ENCODE measurements around the gene TRH.
A peak's percentile ranks its signal among the peaks of the same experiment; 100 is the strongest.

The TRH gene

DNA sequence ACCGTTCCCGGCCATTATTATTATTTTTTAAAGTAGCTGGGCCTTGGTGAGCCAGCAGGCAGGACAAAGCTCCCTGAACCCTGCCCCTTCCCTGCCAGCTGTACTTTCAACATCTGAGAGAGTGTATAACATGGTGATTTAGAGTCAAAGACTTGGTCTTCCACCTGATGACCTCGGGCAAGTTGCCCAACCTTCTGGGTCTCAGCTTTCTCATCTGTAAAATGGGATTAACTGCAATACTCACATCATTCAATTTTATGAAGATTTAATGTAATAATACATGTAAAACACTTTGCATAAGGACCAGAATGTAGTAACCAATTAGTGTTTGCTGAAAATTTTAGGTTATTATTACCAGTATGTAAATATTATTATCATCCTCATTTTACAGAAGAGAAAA lies 11.9 kb upstream of the TRH start:
- H3K4me3 ChIP-seq (ENCODE audit: insufficient read depth, low read depth, low read length, poor library complexity, severe bottlenecking): no peak overlapping the region
- no peaks in the 10 kb centered on the region for H3K36me3 ChIP-seq (ENCODE audit: control insufficient read depth, insufficient read depth, low read length)
- no peaks in the 10 kb centered on the region for H3K9me3 ChIP-seq (ENCODE audit: control insufficient read depth, low read length)
- no peaks in the 10 kb centered on the region for H3K4me1 ChIP-seq (ENCODE audit: control insufficient read depth, insufficient read depth, low read length, poor library complexity, severe bottlenecking)
- no peaks in the 10 kb centered on the region for H3K27me3 ChIP-seq (replicated peaks; ENCODE audit: control insufficient read depth, insufficient read depth, low read length, poor library complexity, severe bottlenecking)
- no peak overlapping the region for H3K27ac ChIP-seq (ENCODE audit: insufficient read depth, low read length, poor library complexity, severe bottlenecking)
- no peak for DNase-seq

DNA sequence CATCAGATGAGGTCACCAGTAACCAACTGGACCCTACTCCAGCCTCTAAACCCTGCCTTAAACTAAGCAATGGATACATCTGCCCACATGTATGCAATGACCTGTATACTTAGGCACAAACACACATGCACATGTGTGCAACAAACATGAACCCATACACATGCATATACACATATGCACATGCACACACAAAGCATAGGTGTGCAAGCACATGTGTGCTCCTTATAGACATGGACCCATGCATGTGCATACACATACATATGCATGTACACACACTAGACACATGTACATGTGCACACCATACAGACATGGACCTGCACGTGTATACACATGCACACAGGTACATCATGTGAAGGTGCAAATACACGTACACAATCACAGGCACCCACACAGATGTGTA lies 8.6 kb upstream of the TRH start:
- no peaks in the 10 kb centered on the region for H3K36me3 ChIP-seq (ENCODE audit: control insufficient read depth, insufficient read depth, low read length)
- no peaks in the 10 kb centered on the region for H3K4me1 ChIP-seq (ENCODE audit: control insufficient read depth, insufficient read depth, low read length, poor library complexity, severe bottlenecking)
- H3K4me3 ChIP-seq (ENCODE audit: insufficient read depth, low read depth, low read length, poor library complexity, severe bottlenecking): no peak overlapping the region
- DNase-seq: no peak
- no peaks in the 10 kb centered on the region for H3K9me3 ChIP-seq (ENCODE audit: control insufficient read depth, low read length)
- no peaks in the 10 kb centered on the region for H3K27me3 ChIP-seq (replicated peaks; ENCODE audit: control insufficient read depth, insufficient read depth, low read length, poor library complexity, severe bottlenecking)
- H3K27ac ChIP-seq (ENCODE audit: insufficient read depth, low read length, poor library complexity, severe bottlenecking): no peak overlapping the region

DNA sequence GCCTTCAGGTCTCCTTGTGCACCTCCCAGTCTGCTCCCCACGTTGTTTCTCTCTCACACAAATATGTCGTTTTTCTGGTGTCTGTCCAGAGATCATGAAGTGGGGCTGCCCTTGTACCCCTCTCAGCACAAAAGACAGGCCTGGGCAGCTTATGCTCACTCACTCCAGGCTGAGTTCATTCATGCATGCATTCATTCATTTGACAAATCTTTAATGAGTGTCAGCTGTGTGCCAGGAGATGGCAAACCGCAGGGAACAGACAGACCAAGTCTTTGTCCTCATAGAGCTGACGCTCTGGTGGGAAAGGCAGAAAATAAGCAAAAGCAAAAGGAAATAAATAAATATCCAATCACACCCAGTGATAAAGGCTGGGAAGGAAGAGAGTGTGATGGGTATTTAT lies 7.6 kb upstream of the TRH start:
- H3K36me3 ChIP-seq (ENCODE audit: control insufficient read depth, insufficient read depth, low read length): no peaks in the 10 kb centered on the region
- no peak for DNase-seq
- H3K4me3 ChIP-seq (ENCODE audit: insufficient read depth, low read depth, low read length, poor library complexity, severe bottlenecking): no peak overlapping the region
- H3K9me3 ChIP-seq (ENCODE audit: control insufficient read depth, low read length): no peaks in the 10 kb centered on the region
- H3K27ac ChIP-seq (ENCODE audit: insufficient read depth, low read length, poor library complexity, severe bottlenecking): no peak overlapping the region
- H3K27me3 ChIP-seq (replicated peaks; ENCODE audit: control insufficient read depth, insufficient read depth, low read length, poor library complexity, severe bottlenecking): no peaks in the 10 kb centered on the region
- H3K4me1 ChIP-seq (ENCODE audit: control insufficient read depth, insufficient read depth, low read length, poor library complexity, severe bottlenecking): no peaks in the 10 kb centered on the region

DNA sequence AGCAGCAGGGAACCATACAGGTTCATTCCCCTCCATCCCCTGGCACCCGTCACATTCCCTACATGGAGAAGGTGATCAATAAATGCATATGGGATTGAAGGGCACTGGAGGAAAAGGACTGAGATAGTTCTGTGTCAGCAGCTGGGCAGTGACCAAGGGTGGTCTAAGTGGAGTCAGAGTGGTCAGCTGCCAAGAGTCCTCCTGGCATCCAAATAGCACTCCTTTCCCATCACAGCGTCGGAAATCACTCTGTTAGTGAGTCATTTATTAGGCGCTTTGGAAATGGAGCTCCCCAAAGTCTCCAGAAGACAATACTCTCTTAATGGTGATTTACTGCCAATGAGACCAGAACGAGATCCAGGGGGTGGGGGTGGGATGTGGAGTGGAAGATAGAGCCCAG lies 6.8 kb upstream of the TRH start:
- no peaks in the 10 kb centered on the region for H3K27me3 ChIP-seq (replicated peaks; ENCODE audit: control insufficient read depth, insufficient read depth, low read length, poor library complexity, severe bottlenecking)
- no peaks in the 10 kb centered on the region for H3K36me3 ChIP-seq (ENCODE audit: control insufficient read depth, insufficient read depth, low read length)
- H3K27ac ChIP-seq (ENCODE audit: insufficient read depth, low read length, poor library complexity, severe bottlenecking): no peak overlapping the region
- no peaks in the 10 kb centered on the region for H3K4me1 ChIP-seq (ENCODE audit: control insufficient read depth, insufficient read depth, low read length, poor library complexity, severe bottlenecking)
- H3K9me3 ChIP-seq (ENCODE audit: control insufficient read depth, low read length): no peaks in the 10 kb centered on the region
- no peak for DNase-seq
- no peak overlapping the region for H3K4me3 ChIP-seq (ENCODE audit: insufficient read depth, low read depth, low read length, poor library complexity, severe bottlenecking)

DNA sequence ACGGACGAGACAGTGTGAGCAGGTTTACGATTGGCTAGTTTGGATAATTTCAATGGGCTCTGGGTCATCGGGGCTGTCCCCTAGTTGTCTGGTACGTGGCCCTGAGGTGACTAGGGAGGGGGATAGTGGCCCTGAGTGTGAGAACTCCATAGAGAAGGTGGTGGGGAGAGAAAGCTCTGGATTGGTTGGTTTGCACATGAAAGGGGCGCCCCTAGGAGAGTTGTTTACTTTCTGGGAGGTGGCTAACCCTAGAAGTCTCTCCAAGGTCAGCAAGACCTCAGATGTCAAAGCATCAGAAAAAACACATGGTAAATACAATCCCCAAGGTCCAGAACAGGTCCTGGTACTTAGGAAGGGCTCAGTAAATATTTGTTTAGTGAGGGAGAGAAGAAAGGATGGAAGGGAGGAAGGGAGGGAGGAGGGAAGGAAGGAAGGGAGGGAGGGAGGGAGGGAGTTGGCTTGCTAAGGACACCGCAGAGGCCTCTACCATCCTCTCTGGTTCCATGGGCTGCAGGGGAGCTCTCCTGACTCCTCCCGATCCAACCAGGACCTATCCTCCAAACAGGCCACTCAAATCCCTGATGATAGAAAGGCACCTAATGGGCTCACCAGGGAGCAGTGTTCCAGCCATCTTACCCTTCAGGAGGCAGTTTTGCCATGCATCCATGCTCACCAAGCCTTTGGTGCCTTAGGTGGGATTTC lies 3.0 kb upstream of the TRH start:
- H3K36me3 ChIP-seq (ENCODE audit: control insufficient read depth, insufficient read depth, low read length): no peaks in the 10 kb centered on the region
- no peak overlapping the region for H3K27ac ChIP-seq (ENCODE audit: insufficient read depth, low read length, poor library complexity, severe bottlenecking)
- H3K4me3 ChIP-seq (ENCODE audit: insufficient read depth, low read depth, low read length, poor library complexity, severe bottlenecking): no peak overlapping the region
- peaks cover 8% of the 10 kb centered on the region for H3K4me1 ChIP-seq (ENCODE audit: control insufficient read depth, insufficient read depth, low read length, poor library complexity, severe bottlenecking)
- peaks cover 23% of the 10 kb centered on the region for H3K27me3 ChIP-seq (replicated peaks; ENCODE audit: control insufficient read depth, insufficient read depth, low read length, poor library complexity, severe bottlenecking)
- no peak for DNase-seq
- no peaks in the 10 kb centered on the region for H3K9me3 ChIP-seq (ENCODE audit: control insufficient read depth, low read length)

DNA sequence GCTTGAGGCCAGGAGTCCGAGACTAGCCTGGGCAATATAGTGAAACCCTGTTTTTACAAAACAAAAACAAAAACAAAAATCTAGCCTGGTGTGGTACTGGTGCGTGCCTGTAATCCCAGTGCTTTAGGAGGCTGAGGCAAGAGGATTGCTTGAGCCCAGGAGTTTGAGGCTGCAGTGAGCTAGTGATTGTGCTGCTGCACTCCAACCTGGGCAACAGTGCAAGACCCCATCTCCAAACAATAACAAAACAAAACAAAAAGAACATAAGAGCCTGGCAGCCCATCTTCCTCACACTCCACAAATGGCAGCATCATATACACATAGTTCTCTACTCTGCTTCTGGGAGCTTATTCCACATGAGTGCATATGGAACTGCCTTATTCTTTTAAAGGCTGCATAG lies 2.2 kb upstream of the TRH start:
- Histone ChIP-seq H3K4me1 (ENCODE audit: control insufficient read depth, insufficient read depth, low read length, poor library complexity, severe bottlenecking) (peaks cover 8% of the 10 kb centered on the region), H3K4me3 (ENCODE audit: insufficient read depth, low read depth, low read length, poor library complexity, severe bottlenecking) (no peak overlapping the region), H3K27me3 (replicated peaks; ENCODE audit: control insufficient read depth, insufficient read depth, low read length, poor library complexity, severe bottlenecking) (peaks cover 23% of the 10 kb centered on the region), H3K36me3 (ENCODE audit: control insufficient read depth, insufficient read depth, low read length) (no peaks in the 10 kb centered on the region), H3K9me3 (ENCODE audit: control insufficient read depth, low read length) (no peaks in the 10 kb centered on the region), H3K27ac (ENCODE audit: insufficient read depth, low read length, poor library complexity, severe bottlenecking) (no peak overlapping the region)
- no peak for DNase-seq

DNA sequence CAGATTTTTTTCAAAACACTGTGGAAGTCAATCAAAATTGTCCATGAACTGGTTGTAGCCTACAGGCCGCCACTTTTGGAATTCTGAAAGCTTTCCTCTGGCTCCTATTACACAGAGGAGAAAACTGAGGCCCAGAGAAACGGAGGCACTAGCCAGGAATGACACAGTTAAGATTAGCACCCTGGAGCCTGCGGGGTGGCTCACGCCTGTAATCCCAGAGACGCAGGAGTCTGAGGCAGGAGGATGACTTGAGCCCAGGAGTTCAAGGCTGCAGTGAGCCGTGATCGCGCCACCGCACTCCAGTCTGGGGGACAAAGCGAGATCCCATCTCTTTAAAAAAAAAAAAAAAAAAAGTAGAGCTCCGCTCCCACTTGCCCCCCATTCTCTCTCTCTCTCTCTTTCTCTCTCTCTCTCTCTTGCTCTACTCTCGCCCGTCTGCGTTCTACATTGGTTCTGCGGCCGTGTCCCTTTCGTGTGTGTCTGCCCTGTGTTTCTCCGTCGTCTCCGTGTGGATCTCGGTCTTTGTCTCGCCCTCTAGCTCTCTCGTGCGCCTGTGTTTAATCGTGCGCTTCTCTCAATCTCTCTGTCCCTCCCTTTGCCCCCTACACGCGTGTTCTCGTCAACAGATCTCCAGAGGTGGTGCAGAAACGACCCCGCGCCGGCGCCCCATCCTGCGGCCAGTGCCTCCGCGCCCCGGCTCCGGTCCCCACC lies 512 bp upstream of the TRH start:
- Histone ChIP-seq H3K4me3 (ENCODE audit: insufficient read depth, low read depth, low read length, poor library complexity, severe bottlenecking) (peak overlapping the region; percentile 42), H3K27ac (ENCODE audit: insufficient read depth, low read length, poor library complexity, severe bottlenecking) (no peak overlapping the region), H3K36me3 (ENCODE audit: control insufficient read depth, insufficient read depth, low read length) (no peaks in the 10 kb centered on the region), H3K27me3 (replicated peaks; ENCODE audit: control insufficient read depth, insufficient read depth, low read length, poor library complexity, severe bottlenecking) (peaks cover 23% of the 10 kb centered on the region), H3K4me1 (ENCODE audit: control insufficient read depth, insufficient read depth, low read length, poor library complexity, severe bottlenecking) (peaks cover 8% of the 10 kb centered on the region), H3K9me3 (ENCODE audit: control insufficient read depth, low read length) (no peaks in the 10 kb centered on the region)
- no peak for DNase-seq

DNA sequence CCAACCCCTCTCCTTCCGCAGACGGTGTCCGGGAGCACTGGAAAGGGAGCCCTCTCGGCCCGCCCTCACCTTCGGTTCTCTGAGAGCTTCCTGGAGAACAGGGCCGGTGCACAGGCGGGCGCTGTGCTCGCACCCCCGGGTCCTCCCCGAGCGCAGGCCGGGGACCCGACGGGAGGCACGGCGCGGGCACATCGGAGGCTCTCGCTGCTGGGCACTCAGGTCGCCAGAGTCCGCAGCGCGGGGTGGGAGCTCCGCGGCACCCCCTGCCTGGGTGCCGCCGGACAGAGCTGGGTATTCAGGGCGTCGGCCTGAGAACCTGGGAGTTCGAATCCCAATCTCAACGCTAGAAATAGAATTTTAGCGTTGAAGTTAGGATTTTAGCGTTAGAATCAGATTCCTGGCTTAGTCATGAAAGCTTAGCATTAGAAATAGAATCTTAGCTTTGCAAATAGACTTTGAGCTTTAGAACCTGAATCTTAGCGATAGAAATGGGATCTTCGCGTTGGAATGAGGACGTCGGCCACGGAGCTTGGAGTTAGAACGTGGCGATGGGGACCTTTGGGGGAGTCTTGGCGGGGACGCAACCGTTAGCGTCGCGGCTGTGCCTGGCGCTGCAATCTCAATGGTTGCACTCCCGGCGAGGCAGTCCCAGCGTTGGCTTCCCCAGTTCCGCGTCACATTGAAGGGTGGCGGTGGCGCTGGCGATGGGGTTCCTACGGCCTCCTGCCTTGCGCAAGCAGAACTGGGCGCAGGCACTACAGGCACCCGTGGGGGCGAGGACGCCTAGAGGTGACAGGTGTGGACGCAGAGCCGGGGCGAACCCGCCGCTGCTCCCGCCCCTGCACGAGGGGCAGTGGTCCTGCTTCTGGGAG lies 549 bp downstream of the TRH start:
- DNase-seq: no peak

DNA sequence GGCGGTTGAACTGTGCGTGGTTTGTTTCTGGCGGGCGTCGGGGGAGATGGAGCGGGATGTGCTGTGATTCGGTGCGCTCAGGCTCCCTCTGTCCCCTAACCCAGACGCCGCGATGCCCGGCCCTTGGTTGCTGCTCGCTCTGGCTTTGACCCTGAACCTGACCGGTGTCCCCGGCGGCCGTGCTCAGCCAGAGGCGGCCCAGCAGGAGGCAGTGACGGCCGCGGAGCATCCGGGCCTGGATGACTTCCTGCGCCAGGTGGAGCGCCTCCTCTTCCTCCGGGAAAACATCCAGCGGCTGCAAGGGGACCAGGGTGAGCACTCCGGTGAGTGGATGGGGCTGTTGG lies 1.2 kb downstream of the TRH start:
- peaks cover 23% of the 10 kb centered on the region for H3K27me3 ChIP-seq (replicated peaks; ENCODE audit: control insufficient read depth, insufficient read depth, low read length, poor library complexity, severe bottlenecking)

More for the DNA sequence above, 549 bp downstream of the TRH start:
- Histone ChIP-seq H3K9me3 (ENCODE audit: control insufficient read depth, low read length) (no peaks in the 10 kb centered on the region), H3K4me3 (ENCODE audit: insufficient read depth, low read depth, low read length, poor library complexity, severe bottlenecking) (peak overlapping the region; percentile 42), H3K36me3 (ENCODE audit: control insufficient read depth, insufficient read depth, low read length) (no peaks in the 10 kb centered on the region), H3K27ac (ENCODE audit: insufficient read depth, low read length, poor library complexity, severe bottlenecking) (no peak overlapping the region), H3K27me3 (replicated peaks; ENCODE audit: control insufficient read depth, insufficient read depth, low read length, poor library complexity, severe bottlenecking) (peaks cover 23% of the 10 kb centered on the region), H3K4me1 (ENCODE audit: control insufficient read depth, insufficient read depth, low read length, poor library complexity, severe bottlenecking) (peaks cover 8% of the 10 kb centered on the region)

DNA sequence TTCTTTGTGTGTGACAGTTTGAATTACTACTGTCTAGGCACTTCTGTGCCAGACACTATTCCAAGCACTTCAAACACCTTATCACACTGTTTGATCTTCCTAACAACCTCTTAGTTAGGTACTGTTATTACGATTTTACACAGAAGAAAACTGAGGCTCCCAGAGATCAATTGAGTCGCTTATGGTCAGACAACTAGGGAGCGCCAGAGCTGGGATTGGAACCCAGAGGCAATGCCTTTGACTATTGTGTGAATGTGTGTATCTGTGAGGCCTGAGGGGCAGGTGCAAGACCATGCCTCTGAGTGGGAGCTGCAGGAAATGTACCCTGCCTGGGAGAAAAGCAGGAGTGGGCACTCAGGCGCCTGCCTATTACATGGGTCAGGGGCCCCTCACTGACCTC lies 1.8 kb downstream of the TRH start:
- DNase-seq: no peak
- H3K27me3 ChIP-seq (replicated peaks; ENCODE audit: control insufficient read depth, insufficient read depth, low read length, poor library complexity, severe bottlenecking): peaks cover 23% of the 10 kb centered on the region
- H3K9me3 ChIP-seq (ENCODE audit: control insufficient read depth, low read length): no peaks in the 10 kb centered on the region
- H3K36me3 ChIP-seq (ENCODE audit: control insufficient read depth, insufficient read depth, low read length): no peaks in the 10 kb centered on the region
- H3K4me1 ChIP-seq (ENCODE audit: control insufficient read depth, insufficient read depth, low read length, poor library complexity, severe bottlenecking): peaks cover 8% of the 10 kb centered on the region
- H3K4me3 ChIP-seq (ENCODE audit: insufficient read depth, low read depth, low read length, poor library complexity, severe bottlenecking): no peak overlapping the region
- H3K27ac ChIP-seq (ENCODE audit: insufficient read depth, low read length, poor library complexity, severe bottlenecking): no peak overlapping the region

More for the DNA sequence above, 1.2 kb downstream of the TRH start:
- peaks cover 8% of the 10 kb centered on the region for H3K4me1 ChIP-seq (ENCODE audit: control insufficient read depth, insufficient read depth, low read length, poor library complexity, severe bottlenecking)
- H3K36me3 ChIP-seq (ENCODE audit: control insufficient read depth, insufficient read depth, low read length): no peaks in the 10 kb centered on the region
- no peak overlapping the region for H3K27ac ChIP-seq (ENCODE audit: insufficient read depth, low read length, poor library complexity, severe bottlenecking)
- H3K4me3 ChIP-seq (ENCODE audit: insufficient read depth, low read depth, low read length, poor library complexity, severe bottlenecking): peak overlapping the region; percentile 42
- no peak for DNase-seq
- no peaks in the 10 kb centered on the region for H3K9me3 ChIP-seq (ENCODE audit: control insufficient read depth, low read length)

All from effector memory CD4-positive, alpha-beta T cell (primary cell).